Jurkat, Clone E6-1 (cell line): ENCODE data around the gene S100A7.
"Not testable (repeated sequence)": the region's sequence is repeated elsewhere in the genome, so short reads cannot be mapped to it uniquely, and the experiment has no call there.

Experiments
- DNase-seq: peaks from one replicate; pipeline ENCODE4 v3.0.0-alpha.2; 2011; ENCODE audit warnings: low read depth, low spot score
- H3K4me3 ChIP-seq: 2 replicates; pipeline ENCODE4 v1.5.1; 2011; ENCODE audit warnings: mild to moderate bottlenecking, low read length, control low read depth, moderate library complexity

S100A7 gene

DNA sequence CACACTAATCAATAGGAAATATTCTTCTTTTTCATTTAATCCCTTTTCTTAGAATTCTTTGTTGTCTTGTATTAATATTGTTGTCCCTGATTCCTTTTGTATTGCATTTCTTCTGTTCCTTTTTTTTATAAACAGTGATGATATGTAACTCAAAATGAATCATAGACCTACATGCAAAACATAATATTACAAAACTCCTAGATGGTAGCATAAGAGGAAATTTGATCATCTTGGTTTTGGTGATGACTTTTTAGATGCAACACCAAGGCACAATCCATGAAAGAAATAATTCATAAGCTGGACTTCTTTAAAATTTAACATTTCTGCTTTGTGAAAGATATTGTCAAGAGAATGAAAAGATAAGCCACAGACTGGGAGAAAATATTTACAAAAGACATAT, 46.5 kb downstream of the S100A7 start:
- not testable (repeated sequence) for DNase-seq, H3K4me3 ChIP-seq
